22Rv1 (cell line): ENCODE data around the gene LRP11.
A peak's percentile ranks its signal among the peaks of the same experiment; 100 is the strongest.
"Not testable (repeated sequence)": the region's sequence is repeated elsewhere in the genome, so short reads cannot be mapped to it uniquely, and the experiment has no call there.

Experiments
- H3K27ac ChIP-seq: fragments of 450-650 bp; 2 replicates; pipeline ENCODE4 v1.5.1; 2017
- ZFX ChIP-seq: fragments of 450-650 bp; IDR thresholded peaks from 2 replicates; pipeline ENCODE4 v1.6.1; 2017; ENCODE audit warnings: antibody characterized with exemption, borderline replicate concordance
- TF ChIP-seq, protein P1 (sequence below): fragments of 450-650 bp; IDR thresholded peaks from 2 replicates; pipeline ENCODE4 v1.5.1; 2017; ENCODE audit warnings: mild to moderate bottlenecking

LRP11 gene

GRCh38 chr6:149857541-149857940 is 6.6 kb downstream of the LRP11 start:
- no peak overlapping the region for H3K27ac ChIP-seq
- TF ChIP-seq, protein P1, sequence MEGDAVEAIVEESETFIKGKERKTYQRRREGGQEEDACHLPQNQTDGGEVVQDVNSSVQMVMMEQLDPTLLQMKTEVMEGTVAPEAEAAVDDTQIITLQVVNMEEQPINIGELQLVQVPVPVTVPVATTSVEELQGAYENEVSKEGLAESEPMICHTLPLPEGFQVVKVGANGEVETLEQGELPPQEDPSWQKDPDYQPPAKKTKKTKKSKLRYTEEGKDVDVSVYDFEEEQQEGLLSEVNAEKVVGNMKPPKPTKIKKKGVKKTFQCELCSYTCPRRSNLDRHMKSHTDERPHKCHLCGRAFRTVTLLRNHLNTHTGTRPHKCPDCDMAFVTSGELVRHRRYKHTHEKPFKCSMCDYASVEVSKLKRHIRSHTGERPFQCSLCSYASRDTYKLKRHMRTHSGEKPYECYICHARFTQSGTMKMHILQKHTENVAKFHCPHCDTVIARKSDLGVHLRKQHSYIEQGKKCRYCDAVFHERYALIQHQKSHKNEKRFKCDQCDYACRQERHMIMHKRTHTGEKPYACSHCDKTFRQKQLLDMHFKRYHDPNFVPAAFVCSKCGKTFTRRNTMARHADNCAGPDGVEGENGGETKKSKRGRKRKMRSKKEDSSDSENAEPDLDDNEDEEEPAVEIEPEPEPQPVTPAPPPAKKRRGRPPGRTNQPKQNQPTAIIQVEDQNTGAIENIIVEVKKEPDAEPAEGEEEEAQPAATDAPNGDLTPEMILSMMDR: no peak
- no peak for TF ChIP-seq ZFX

DNA sequence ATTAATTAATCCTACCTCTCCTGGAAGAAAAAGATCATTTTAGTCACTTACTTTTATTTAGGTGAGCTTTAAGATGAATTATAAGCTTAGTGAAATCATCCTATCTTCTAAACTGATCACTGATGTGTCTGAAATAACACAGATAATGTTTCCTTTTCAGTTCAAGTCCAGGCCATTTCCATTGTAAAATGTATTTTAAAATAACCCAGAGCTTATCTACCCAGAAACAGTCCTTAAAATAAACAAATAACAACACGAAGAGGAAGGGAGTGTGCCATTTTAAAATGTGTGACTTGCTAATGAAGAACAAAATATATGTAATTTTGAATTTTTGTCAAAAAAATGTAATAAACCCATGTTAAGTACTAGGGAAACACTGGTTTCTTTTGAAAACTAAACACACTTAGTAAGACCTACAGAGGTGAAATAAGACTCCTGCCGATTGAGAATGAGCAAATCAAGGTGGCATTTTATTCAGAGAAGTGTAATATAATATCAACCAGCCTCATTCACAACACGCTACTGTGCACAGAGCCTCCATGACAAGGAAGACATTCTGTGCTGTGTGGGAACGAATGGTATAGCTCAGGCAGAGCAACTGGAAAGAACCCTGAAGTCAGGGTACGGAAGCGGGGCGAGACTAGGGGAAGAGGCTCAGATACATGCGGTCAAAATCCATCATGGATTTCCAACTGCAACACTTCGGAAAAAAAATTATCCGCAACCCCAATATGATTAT is 7.7 kb downstream of the LRP11 start:
- H3K27ac ChIP-seq: peak overlapping the region; percentile 53; the same call in 1 of the 2 replicates

DNA sequence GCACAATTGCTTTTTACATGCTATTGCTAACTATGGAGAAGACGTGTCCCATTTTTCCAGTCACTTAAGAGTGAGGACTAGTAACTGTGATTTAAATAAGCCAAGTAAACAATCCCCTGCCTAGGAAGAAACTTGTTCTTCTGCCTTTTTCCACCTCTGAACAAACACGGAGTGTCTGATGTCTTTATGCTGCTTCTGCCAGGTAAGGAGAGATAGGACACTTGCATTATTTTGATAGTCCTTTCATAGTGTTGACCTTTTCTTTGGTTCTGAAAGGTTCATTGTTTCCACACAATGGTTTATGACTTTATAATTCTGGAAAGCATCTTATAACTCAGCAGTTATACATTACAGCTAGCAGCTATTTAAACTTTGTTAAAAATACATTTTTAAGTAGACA is 8.4 kb downstream of the LRP11 start:
- TF ChIP-seq, protein P1: no peak
- TF ChIP-seq ZFX: no peak
- peak overlapping the region; percentile 53 for H3K27ac ChIP-seq

More for the DNA sequence above, 7.7 kb downstream of the LRP11 start:
- TF ChIP-seq, protein P1: no peak
- no peak for TF ChIP-seq ZFX

GRCh38 chr6:149855040-149855654 is 9.0 kb downstream of the LRP11 start:
- TF ChIP-seq ZFX: no peak
- TF ChIP-seq, protein P1: no peak
- peak overlapping the region; percentile 53 for H3K27ac ChIP-seq

DNA sequence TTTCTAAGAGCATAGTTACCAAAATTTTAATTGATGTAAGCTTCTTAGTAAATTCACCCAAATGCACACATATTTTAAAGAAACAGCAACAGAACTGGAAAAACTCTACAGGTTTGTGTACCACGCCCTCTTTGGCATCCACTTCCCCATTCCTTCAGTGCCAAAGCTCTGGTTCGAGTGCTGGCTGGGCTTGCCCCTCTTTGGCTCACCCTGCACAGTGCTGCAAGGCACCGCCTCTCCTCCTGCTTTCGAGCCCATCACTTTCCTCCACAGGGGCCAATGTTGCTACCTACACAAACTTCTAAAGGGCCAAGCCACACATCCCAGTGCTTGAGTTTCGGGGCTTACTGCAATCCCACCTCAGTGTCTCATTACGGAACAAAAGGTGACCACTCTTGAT is 9.6 kb downstream of the LRP11 start:
- H3K27ac ChIP-seq: peak overlapping the region; percentile 53
- no peak for TF ChIP-seq ZFX
- TF ChIP-seq, protein P1: no peak

DNA sequence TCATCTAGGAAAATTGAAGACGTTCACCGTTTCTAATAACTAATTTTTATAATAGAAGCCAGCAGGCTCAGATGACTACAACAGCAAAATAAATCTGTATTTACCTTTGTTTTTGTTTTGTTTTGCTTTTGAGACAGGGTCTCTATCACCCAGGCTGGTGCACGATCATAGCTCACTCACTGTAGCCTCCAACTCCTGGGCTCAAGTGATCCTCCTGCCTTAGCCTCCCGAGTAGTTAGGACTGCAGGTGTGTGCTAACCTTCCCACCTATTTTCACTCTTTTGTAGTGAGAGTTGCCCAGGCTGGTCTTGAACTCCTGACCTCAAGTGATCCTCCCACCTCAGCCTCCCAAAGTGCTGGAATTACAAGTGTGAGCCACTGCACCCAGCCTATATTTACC is 10.1 kb downstream of the LRP11 start:
- H3K27ac ChIP-seq: not testable (repeated sequence)

GRCh38 chr6:149852881-149853280 is 11.3 kb downstream of the LRP11 start:
- H3K27ac ChIP-seq: no peak overlapping the region
- TF ChIP-seq ZFX: no peak
- TF ChIP-seq, protein P1: no peak
